RWPE2 (cell line): Measurements from ENCODE around the gene TBX10.
"Not testable (repeated sequence)": the region's sequence is repeated elsewhere in the genome, so short reads cannot be mapped to it uniquely, and the experiment has no call there.

Source experiments
- ATAC-seq: fragments of 200-7000 bp; cut with Tn5 transposase; 3 replicates; pipeline ENCODE4 v1.9.1; 2021; ENCODE audit warnings: low read depth
- DNase-seq: peaks from one replicate; pipeline ENCODE4 v3.0.0-alpha.2; 2020; ENCODE audit warnings: low spot score
- H3K27ac ChIP-seq: fragments of 450-650 bp; 2 replicates; pipeline ENCODE4 v1.5.1; 2017; ENCODE audit warnings: mild to moderate bottlenecking; ENCODE audit not compliant: poor library complexity, severe bottlenecking
- H3K27me3 ChIP-seq: fragments of 250-450 bp; sonication (Bioruptor Pico); 2 replicates; pipeline ENCODE4 v1.5.1; 2021; ENCODE audit warnings: mild to moderate bottlenecking, moderate library complexity; ENCODE audit not compliant: insufficient read depth, poor library complexity, severe bottlenecking
- H3K36me3 ChIP-seq: fragments of 250-450 bp; sonication (Bioruptor Pico); 2 replicates; pipeline ENCODE4 v1.5.1; 2020; ENCODE audit warnings: low read depth, mild to moderate bottlenecking, moderate library complexity
- H3K4me1 ChIP-seq: fragments of 250-450 bp; sonication (Bioruptor Pico); 2 replicates; pipeline ENCODE4 v1.5.1; 2021; ENCODE audit warnings: mild to moderate bottlenecking, moderate library complexity; ENCODE audit not compliant: insufficient read depth, poor library complexity, severe bottlenecking
- H3K4me3 ChIP-seq: fragments of 250-450 bp; sonication (Bioruptor Pico); 2 replicates; pipeline ENCODE4 v1.5.1; 2021; ENCODE audit warnings: mild to moderate bottlenecking, moderate library complexity; ENCODE audit not compliant: severe bottlenecking
- H3K9me3 ChIP-seq: fragments of 250-450 bp; sonication (Bioruptor Pico); 2 replicates; pipeline ENCODE4 v1.5.1; 2021; ENCODE audit warnings: mild to moderate bottlenecking, moderate library complexity; ENCODE audit not compliant: severe bottlenecking
- TF ChIP-seq, protein P1 (sequence below): fragments of 450-650 bp; IDR thresholded peaks from one replicate; pipeline ENCODE4 v1.5.1; 2017; ENCODE audit warnings: mild to moderate bottlenecking, moderate library complexity; ENCODE audit not compliant: poor library complexity, severe bottlenecking

The TBX10 gene

DNA sequence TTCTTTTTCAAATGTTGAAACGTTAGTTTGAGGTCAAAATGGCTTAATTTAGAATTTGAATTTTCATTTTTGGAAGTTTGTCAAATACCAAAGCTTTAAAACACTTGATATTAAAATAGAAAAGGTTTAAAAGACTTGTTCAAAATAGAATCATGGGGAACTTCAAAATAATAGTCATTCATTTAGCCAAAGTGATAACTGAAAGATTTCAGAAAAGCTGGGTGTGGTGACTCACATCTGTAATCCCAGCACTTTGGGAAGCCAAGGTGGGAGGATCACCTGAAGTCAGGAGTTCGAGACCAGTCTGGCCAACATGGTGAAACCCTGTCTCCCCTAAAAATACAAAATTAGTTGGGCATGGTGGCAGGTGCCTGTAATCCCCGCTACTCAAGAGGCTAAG lies 45.1 kb downstream of the TBX10 start:
- Histone ChIP-seq H3K4me3 (no peak overlapping the region), H3K27ac (no peak overlapping the region), H3K9me3 (no peaks in the 10 kb centered on the region), H3K36me3 (no peaks in the 10 kb centered on the region), H3K27me3 (no peaks in the 10 kb centered on the region), H3K4me1 (no peaks in the 10 kb centered on the region)
- TF ChIP-seq, protein P1, sequence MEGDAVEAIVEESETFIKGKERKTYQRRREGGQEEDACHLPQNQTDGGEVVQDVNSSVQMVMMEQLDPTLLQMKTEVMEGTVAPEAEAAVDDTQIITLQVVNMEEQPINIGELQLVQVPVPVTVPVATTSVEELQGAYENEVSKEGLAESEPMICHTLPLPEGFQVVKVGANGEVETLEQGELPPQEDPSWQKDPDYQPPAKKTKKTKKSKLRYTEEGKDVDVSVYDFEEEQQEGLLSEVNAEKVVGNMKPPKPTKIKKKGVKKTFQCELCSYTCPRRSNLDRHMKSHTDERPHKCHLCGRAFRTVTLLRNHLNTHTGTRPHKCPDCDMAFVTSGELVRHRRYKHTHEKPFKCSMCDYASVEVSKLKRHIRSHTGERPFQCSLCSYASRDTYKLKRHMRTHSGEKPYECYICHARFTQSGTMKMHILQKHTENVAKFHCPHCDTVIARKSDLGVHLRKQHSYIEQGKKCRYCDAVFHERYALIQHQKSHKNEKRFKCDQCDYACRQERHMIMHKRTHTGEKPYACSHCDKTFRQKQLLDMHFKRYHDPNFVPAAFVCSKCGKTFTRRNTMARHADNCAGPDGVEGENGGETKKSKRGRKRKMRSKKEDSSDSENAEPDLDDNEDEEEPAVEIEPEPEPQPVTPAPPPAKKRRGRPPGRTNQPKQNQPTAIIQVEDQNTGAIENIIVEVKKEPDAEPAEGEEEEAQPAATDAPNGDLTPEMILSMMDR: no peak
- ATAC-seq (no peak), DNase-seq (no peak)

DNA sequence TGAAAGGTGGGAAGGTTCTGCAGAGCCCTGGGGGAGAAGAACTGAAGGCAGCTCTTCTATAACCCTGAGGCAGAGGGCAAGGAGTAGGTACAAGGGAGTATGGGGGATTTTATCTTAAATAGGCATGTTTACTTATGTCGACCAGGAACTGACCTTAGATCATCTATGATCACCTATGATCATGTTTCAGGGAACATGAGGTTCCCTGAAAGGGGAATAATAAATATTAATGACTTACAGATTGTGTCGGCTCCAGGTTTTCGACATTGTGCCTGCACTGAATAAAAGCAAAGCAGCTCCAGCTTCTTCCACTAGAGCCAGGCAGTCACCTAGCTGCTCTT lies 46.0 kb downstream of the TBX10 start:
- H3K27ac ChIP-seq: no peak overlapping the region
- ATAC-seq: no peak; the same call in 2 of the 3 replicates
- H3K36me3 ChIP-seq: no peaks in the 10 kb centered on the region
- H3K4me1 ChIP-seq: no peaks in the 10 kb centered on the region
- DNase-seq: no peak
- H3K4me3 ChIP-seq: no peak overlapping the region
- TF ChIP-seq, protein P1: no peak
- no peaks in the 10 kb centered on the region for H3K27me3 ChIP-seq
- H3K9me3 ChIP-seq: no peaks in the 10 kb centered on the region

DNA sequence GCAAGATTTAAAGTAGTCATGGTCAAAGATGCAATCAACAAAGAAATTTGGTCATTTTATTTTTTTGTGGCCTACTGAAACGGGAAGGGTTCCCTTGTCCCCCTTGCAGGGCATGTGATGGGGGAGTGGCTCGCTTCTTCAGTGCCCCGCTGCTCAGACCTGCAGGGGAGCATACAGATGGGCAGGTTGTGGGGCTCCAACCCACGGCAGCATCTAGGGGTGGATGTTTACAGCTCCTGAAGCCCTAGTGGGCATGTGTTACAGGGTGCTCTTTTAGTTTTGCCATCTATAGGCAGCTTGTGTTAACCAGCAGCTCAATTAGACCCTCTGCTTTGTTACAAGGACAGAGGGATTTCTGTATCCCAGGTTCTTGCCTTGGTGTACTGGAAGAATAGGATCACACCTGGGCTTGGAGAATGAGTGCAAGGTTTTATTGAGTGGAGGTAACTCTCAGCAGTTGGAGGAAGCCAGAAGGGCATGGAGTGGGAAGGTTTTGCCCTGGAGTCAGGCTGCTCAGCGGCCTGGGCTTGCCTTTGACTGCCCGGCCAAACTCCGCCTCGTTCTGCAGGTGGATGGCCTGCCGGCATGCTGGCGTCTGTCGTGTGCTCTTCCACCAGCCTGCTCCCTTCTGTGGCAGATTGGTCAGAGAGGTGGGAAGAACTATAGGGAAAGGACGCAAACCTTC lies 46.5 kb downstream of the TBX10 start:
- H3K4me1 ChIP-seq: no peaks in the 10 kb centered on the region
- H3K9me3 ChIP-seq: no peaks in the 10 kb centered on the region
- no peaks in the 10 kb centered on the region for H3K27me3 ChIP-seq
- H3K27ac ChIP-seq: no peak overlapping the region
- DNase-seq (no peak), ATAC-seq (peak; percentile 54; the same call in 1 of the 3 replicates)
- peaks cover 2% of the 10 kb centered on the region for H3K36me3 ChIP-seq
- TF ChIP-seq, protein P1: no peak
- no peak overlapping the region for H3K4me3 ChIP-seq

DNA sequence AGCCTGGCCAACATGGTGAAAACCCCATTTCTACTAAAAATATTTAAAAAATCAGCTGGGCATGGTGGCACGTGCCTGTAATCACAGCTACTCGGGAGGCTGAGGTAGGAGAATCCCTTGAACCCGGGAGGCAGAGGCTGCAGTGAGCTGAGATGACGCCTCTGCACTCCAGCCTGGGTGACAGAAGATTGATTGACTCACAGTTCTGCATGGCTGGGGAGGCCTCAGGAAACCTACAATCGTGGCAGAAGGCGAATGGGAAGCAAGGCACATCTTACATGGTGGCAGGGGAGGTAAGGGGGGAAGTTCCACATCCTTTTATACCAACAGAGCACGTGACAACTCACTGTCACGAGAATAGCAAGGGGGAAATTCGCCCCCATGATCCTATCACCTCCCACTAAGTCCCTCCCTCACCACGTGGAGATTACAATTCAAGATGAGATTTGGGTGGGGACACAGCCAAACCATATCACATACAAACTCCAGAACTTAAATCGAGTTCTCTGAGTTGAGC lies 50.6 kb downstream of the TBX10 start:
- H3K4me1 ChIP-seq: not testable (repeated sequence)
- peaks cover 36% of the 10 kb centered on the region for H3K36me3 ChIP-seq

DNA sequence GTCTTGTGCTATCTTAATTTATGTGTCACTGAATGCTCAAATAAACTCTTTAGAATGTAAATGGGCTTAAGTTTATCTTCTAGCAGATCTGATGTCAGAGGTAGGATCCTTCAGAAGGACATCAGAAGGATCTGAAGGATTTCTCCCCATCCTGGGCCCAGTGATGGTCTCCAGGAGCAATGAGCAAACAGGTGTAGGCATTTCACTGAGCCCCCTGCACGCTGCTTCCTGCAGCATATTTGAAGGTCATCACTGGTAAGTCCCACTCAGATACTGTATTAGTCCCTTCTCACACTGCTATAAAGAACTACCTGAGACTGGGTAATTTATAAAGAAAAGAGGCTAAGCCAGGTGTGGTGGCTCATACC lies 51.4 kb downstream of the TBX10 start:
- ATAC-seq: no peak
- H3K27me3 ChIP-seq: no peaks in the 10 kb centered on the region
- H3K4me3 ChIP-seq: no peak overlapping the region
- no peak overlapping the region for H3K27ac ChIP-seq
- peaks cover 8% of the 10 kb centered on the region for H3K4me1 ChIP-seq
- peaks cover 36% of the 10 kb centered on the region for H3K36me3 ChIP-seq
- no peaks in the 10 kb centered on the region for H3K9me3 ChIP-seq
- DNase-seq: no peak
- TF ChIP-seq, protein P1: no peak

More for the DNA sequence above, 50.6 kb downstream of the TBX10 start:
- H3K9me3 ChIP-seq, H3K4me3 ChIP-seq, H3K27me3 ChIP-seq, ATAC-seq, H3K27ac ChIP-seq, DNase-seq: not testable (repeated sequence)
